Mesenchymal stem cell (in vitro differentiated cells and primary cell): Measurements from ENCODE around the gene RANBP1.
A peak's percentile ranks its signal among the peaks of the same experiment; 100 is the strongest.

ENCODE experiments used
- DNase-seq: peaks from one replicate; pipeline ENCODE4 v3.0.0-alpha.2; 2013
- H2AFZ ChIP-seq: one replicate; pipeline ENCODE4 v1.6.1; 2013; ENCODE audit warnings: low read depth, mild to moderate bottlenecking, control low read depth, inconsistent platforms, low read length, moderate library complexity
- H2AK5ac ChIP-seq: 2 replicates; pipeline ENCODE4 v1.6.1; 2013; ENCODE audit warnings: low read length, moderate library complexity, mild to moderate bottlenecking, inconsistent platforms; ENCODE audit not compliant: severe bottlenecking
- H2BK120ac ChIP-seq: one replicate; pipeline ENCODE4 v1.6.1; 2013; ENCODE audit warnings: low read depth, mild to moderate bottlenecking, inconsistent platforms, low read length, moderate library complexity
- H2BK12ac ChIP-seq, 2 experiments: one replicate each; pipeline ENCODE4 v1.6.1; 2013; ENCODE audit warnings: inconsistent platforms in 2 of 2, low read length in 2 of 2, mild to moderate bottlenecking in 2 of 2, moderate library complexity in 2 of 2, control low read depth in 1 of 2
- H2BK15ac ChIP-seq: one replicate; pipeline ENCODE4 v1.6.1; 2013; ENCODE audit warnings: mild to moderate bottlenecking, low read depth, inconsistent platforms; ENCODE audit not compliant: poor library complexity, severe bottlenecking
- H2BK5ac ChIP-seq: 2 replicates; pipeline ENCODE4 v1.6.1; 2013; ENCODE audit warnings: low read depth, mild to moderate bottlenecking, low read length, control low read depth, inconsistent platforms; ENCODE audit not compliant: poor library complexity, severe bottlenecking
- H3K14ac ChIP-seq, 2 experiments: one replicate each; pipeline ENCODE4 v1.6.1; 2013; ENCODE audit warnings: inconsistent platforms in 2 of 2, low read length in 2 of 2, control low read depth in 1 of 2, mild to moderate bottlenecking in 1 of 2, moderate library complexity in 1 of 2
- H3K18ac ChIP-seq, 2 experiments: one replicate each; pipeline ENCODE4 v1.6.1; 2013; ENCODE audit warnings: inconsistent platforms in 2 of 2, low read length in 2 of 2, control low read depth in 1 of 2, low read depth in 1 of 2, mild to moderate bottlenecking in 1 of 2
- H3K23ac ChIP-seq, 2 experiments: one replicate each; pipeline ENCODE4 v1.6.1; 2013; ENCODE audit warnings: inconsistent platforms in 2 of 2, low read length in 2 of 2, mild to moderate bottlenecking in 2 of 2, moderate library complexity in 2 of 2, control low read depth in 1 of 2
- H3K27ac ChIP-seq: 2 replicates; pipeline ENCODE4 v1.5.1; 2013; ENCODE audit warnings: mild to moderate bottlenecking, moderate library complexity, low read length, control low read depth, inconsistent platforms; ENCODE audit not compliant: poor library complexity, severe bottlenecking
- H3K27me3 ChIP-seq, 2 experiments: 2 replicates each; pipeline versions ENCODE4 v1.6.1 to v1.7.0; 2013; ENCODE audit warnings: low read length in 2 of 2, mild to moderate bottlenecking in 2 of 2, moderate library complexity in 2 of 2, control low read depth in 1 of 2, inconsistent platforms in 1 of 2; ENCODE audit not compliant: control insufficient read depth in 1 of 2, insufficient read depth in 1 of 2
- H3K36me3 ChIP-seq, 2 experiments: 2 replicates each; pipeline versions ENCODE4 v1.6.1 to v1.7.0; 2013; ENCODE audit warnings: low read length in 2 of 2, control low read depth in 1 of 2, inconsistent platforms in 1 of 2, low read depth in 1 of 2, mild to moderate bottlenecking in 1 of 2; ENCODE audit not compliant: insufficient read depth in 2 of 2, control insufficient read depth in 1 of 2
- H3K4ac ChIP-seq, 2 experiments: one replicate each; pipeline ENCODE4 v1.6.1; 2013; ENCODE audit warnings: inconsistent platforms in 2 of 2, low read length in 2 of 2, mild to moderate bottlenecking in 2 of 2, moderate library complexity in 2 of 2, control low read depth in 1 of 2, low read depth in 1 of 2
- H3K4me1 ChIP-seq: 2 replicates; pipeline ENCODE4 v1.6.1; 2013; ENCODE audit warnings: low read depth, low read length, control low read depth; ENCODE audit not compliant: control insufficient read depth, insufficient read depth
- H3K4me2 ChIP-seq: 2 replicates; pipeline ENCODE4 v1.6.1; 2013; ENCODE audit warnings: low read length, mild to moderate bottlenecking, inconsistent platforms; ENCODE audit not compliant: poor library complexity, severe bottlenecking
- H3K4me3 ChIP-seq, 2 experiments: 2 replicates each; pipeline versions ENCODE4 v1.5.1 to v1.7.0; 2013; ENCODE audit warnings: low read length in 2 of 2, mild to moderate bottlenecking in 2 of 2, control low read depth in 1 of 2, low read depth in 1 of 2; ENCODE audit not compliant: insufficient read depth in 1 of 2
- H3K79me1 ChIP-seq: replicated peaks from 2 replicates; pipeline ENCODE4 v1.6.1; 2013; ENCODE audit warnings: mild to moderate bottlenecking, control low read depth, low read length, inconsistent platforms; ENCODE audit not compliant: poor library complexity, severe bottlenecking
- H3K9ac ChIP-seq: 2 replicates; pipeline ENCODE4 v1.7.0; 2013; ENCODE audit warnings: mild to moderate bottlenecking, low read length, moderate library complexity
- H3K9me3 ChIP-seq: 2 replicates; pipeline ENCODE4 v1.7.0; 2013; ENCODE audit warnings: mild to moderate bottlenecking, low read length; ENCODE audit not compliant: control insufficient read depth
- H4K8ac ChIP-seq: one replicate; pipeline ENCODE4 v1.6.1; 2013; ENCODE audit warnings: inconsistent platforms, mild to moderate bottlenecking, low read length, moderate library complexity
- H4K91ac ChIP-seq: one replicate; pipeline ENCODE4 v1.6.1; 2013; ENCODE audit warnings: mild to moderate bottlenecking, low read length, inconsistent platforms
- WGBS: methylation state at CpG from one replicate; pipeline ENCODE4 v1.1.7; 2013; ENCODE audit warnings: mixed read lengths; 5-methylcytosine and 5-hydroxymethylcytosine counted together

RANBP1 gene

DNA sequence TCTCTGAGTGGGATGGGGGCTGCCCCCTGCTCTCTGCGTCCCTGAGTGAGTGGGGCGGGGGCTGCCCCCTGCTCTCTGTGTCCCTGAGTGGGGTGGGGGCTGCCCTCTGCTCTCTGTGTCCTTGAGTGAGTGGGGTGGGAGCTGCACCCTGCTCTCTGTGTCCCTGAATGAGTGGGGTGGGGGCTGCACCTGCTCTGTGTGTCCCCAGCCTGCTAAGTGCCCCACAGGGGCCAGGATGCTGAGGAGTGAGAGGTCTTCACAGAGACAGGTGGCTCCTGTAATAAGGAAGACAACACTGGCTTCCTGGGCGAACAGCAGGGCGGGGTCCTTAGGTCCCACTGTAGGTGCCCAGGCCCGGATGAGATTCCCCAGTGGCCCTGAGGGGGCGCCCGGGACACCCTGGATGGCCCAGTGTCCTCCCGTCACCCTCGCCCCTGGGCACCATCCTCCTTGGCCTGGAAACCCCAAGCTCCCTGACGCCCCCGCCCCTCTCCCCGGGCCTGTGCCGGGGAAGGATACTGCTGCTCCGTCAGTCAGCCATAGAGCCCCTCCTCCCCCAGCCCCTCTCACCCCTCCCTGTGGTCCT lies 38.8 kb downstream of the RANBP1 start:
- no peak overlapping the region for H2BK5ac ChIP-seq
- H3K18ac ChIP-seq: no peak overlapping the region
- no peak overlapping the region for H2BK15ac ChIP-seq
- H3K79me1 ChIP-seq: no peaks in the 10 kb centered on the region
- H3K4ac ChIP-seq: no peak overlapping the region
- H4K91ac ChIP-seq: peak overlapping the region; percentile 15
- no peak overlapping the region for H3K14ac ChIP-seq
- H3K4me1 ChIP-seq: peaks cover 7% of the 10 kb centered on the region
- H2BK12ac ChIP-seq: no peak overlapping the region
- H4K8ac ChIP-seq: no peak overlapping the region
- H2BK120ac ChIP-seq: no peak overlapping the region
- peaks cover 10 to 45% of the 10 kb centered on the region in 2 experiments for H3K27me3 ChIP-seq
- no peak overlapping the region for H3K4me3 ChIP-seq
- H3K9me3 ChIP-seq: no peaks in the 10 kb centered on the region
- peaks cover 0 to under 1% of the 10 kb centered on the region in 2 experiments for H3K36me3 ChIP-seq
- 78% methylated on average over 13 of the region's 14 CpGs for WGBS
- H2AFZ ChIP-seq: no peak overlapping the region
- no peak overlapping the region for H3K27ac ChIP-seq
- H3K4me2 ChIP-seq: no peak overlapping the region
- no peak overlapping the region for H2AK5ac ChIP-seq
- H3K23ac ChIP-seq: no peak overlapping the region
- DNase-seq: no peak
- H3K9ac ChIP-seq: no peak overlapping the region

DNA sequence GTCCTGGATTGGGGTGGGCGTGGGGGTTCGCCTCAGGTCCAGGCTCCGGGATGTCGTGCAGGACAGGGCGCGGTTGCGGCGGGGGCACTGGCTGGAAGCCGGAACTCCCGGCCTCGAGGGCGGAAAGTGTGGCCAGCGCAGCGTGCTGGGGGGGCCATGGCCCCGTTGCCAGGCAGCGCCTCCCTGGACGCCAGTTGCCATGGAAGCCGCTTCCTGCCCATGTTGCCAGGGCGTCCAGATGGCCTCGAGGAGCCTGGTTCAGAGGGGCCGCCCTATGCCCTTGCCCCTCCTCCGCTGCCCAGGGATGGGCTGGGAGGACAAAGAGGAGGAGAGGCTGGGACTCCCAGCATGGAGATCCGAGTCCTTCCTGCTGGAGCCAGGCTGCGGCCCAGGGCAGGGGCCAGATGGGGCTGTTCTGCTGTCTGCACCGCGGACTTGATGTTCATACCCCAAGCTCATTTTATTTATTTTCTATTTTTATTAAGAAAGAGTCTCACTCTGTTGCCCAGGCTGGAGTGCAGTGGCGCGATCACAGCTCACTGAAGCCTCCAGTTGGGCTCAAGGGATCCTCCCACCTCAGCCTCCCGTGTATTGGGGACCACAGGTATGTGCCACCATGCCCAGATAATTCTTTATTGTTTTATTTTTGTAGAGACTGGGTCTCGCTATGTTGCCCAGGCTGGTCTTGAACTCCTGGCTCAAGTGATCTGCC lies 39.6 kb downstream of the RANBP1 start:
- peaks cover 16 to 53% of the 10 kb centered on the region in 2 experiments for H3K27me3 ChIP-seq
- H3K9ac ChIP-seq: no peak overlapping the region
- no peak overlapping the region for H3K4me3 ChIP-seq
- no peak overlapping the region for H2BK5ac ChIP-seq
- H3K18ac ChIP-seq: no peak overlapping the region
- H3K4me2 ChIP-seq: no peak overlapping the region
- H2BK120ac ChIP-seq: no peak overlapping the region
- H4K91ac ChIP-seq: no peak overlapping the region
- H3K14ac ChIP-seq: no peak overlapping the region
- no peak for DNase-seq
- no peaks in the 10 kb centered on the region for H3K9me3 ChIP-seq
- H2BK12ac ChIP-seq: no peak overlapping the region
- no peak overlapping the region for H2BK15ac ChIP-seq
- H3K23ac ChIP-seq: no peak overlapping the region
- H3K27ac ChIP-seq: no peak overlapping the region
- H3K4me1 ChIP-seq: peaks cover 7% of the 10 kb centered on the region
- H4K8ac ChIP-seq: no peak overlapping the region
- no peaks in the 10 kb centered on the region for H3K36me3 ChIP-seq
- 83% methylated on average over 26 of the region's 30 CpGs for WGBS
- H2AK5ac ChIP-seq: no peak overlapping the region
- no peak overlapping the region for H3K4ac ChIP-seq
- H3K79me1 ChIP-seq: no peaks in the 10 kb centered on the region
- no peak overlapping the region for H2AFZ ChIP-seq

DNA sequence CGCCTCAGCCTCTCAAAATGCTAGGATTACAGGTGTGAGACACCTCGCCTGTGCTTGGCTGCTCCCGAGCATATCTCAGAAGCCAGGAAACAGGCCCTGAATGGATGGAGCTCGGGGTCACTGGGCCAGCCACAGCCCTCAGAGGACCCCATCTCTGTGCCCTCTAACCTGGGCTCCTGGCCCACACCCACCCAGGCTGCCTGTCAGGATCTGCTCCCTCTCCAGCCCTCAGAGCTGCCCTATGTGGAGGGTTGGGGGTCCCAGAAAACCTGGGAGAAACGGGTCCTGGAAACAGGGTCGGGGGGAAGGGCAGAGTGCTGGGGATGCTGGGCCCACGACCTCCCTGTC lies 40.1 kb downstream of the RANBP1 start:
- Histone ChIP-seq H3K9me3 (no peaks in the 10 kb centered on the region), H3K4me2 (no peak overlapping the region), H3K4ac (no peak overlapping the region), H3K4me1 (peaks cover 7% of the 10 kb centered on the region), H4K8ac (no peak overlapping the region), H2BK12ac (no peak overlapping the region), H3K4me3 (no peak overlapping the region), H2BK120ac (no peak overlapping the region), H3K23ac (no peak overlapping the region), H2AK5ac (no peak overlapping the region), H3K79me1 (no peaks in the 10 kb centered on the region), H3K27ac (no peak overlapping the region), H3K14ac (no peak overlapping the region), H2AFZ (no peak overlapping the region), H4K91ac (no peak overlapping the region), H3K18ac (no peak overlapping the region), H2BK15ac (no peak overlapping the region), H3K9ac (no peak overlapping the region), H2BK5ac (no peak overlapping the region), H3K36me3 (no peaks in the 10 kb centered on the region), H3K27me3 (peaks cover 21 to 57% of the 10 kb centered on the region in 2 experiments)
- DNase-seq: no peak
- WGBS: 65% methylated on average over 6 of the region's 7 CpGs

GRCh38 chr22:20156611-20157429 lies 40.9 kb downstream of the RANBP1 start:
- Histone ChIP-seq H3K36me3 (no peaks in the 10 kb centered on the region), H3K9me3 (no peaks in the 10 kb centered on the region), H2BK120ac (no peak overlapping the region), H3K79me1 (no peaks in the 10 kb centered on the region), H3K4me1 (peaks cover 7% of the 10 kb centered on the region), H3K4me2 (no peak overlapping the region), H3K23ac (no peak overlapping the region), H3K18ac (no peak overlapping the region), H2AFZ (no peak overlapping the region), H2AK5ac (no peak overlapping the region), H3K14ac (no peak overlapping the region), H3K4ac (no peak overlapping the region), H2BK15ac (no peak overlapping the region), H3K27ac (no peak overlapping the region), H4K8ac (no peak overlapping the region), H3K4me3 (no peak overlapping the region), H3K27me3 (peaks cover 21 to 62% of the 10 kb centered on the region in 2 experiments), H3K9ac (no peak overlapping the region), H2BK5ac (no peak overlapping the region), H4K91ac (no peak overlapping the region), H2BK12ac (no peak overlapping the region)
- WGBS: 48% methylated on average over 17 of the region's 17 CpGs
- DNase-seq: peak; percentile 62
